Putamen (tissue), 1 donor: ENCODE data around the gene CLDN7.

Experiments
- DNase-seq: peaks from one replicate; pipeline ENCODE4 v3.0.0-alpha.2; 2016; ENCODE audit warnings: low spot score

Gene CLDN7

GRCh38 chr17:7237266-7237760 lies 25.0 kb downstream of the CLDN7 start:
- no peak for DNase-seq

GRCh38 chr17:7236808-7237207 lies 25.5 kb downstream of the CLDN7 start:
- no peak for DNase-seq

- DNase-seq = no peak
Observed at GRCh38 chr17:7235693-7236665, 26.3 kb downstream of the CLDN7 start.

- DNase-seq = peak; percentile 95
Observed at GRCh38 chr17:7234083-7234951, 28.0 kb downstream of the CLDN7 start, which contains the start of gene DVL2. Gene DVL2, minus strand, starts transcription at chr17:7234517. Its CDS starts 255 bp downstream, at chr17:7234262.

GRCh38 chr17:7233701-7234082 lies 28.6 kb downstream of the CLDN7 start:
- no peak for DNase-seq

- DNase-seq = no peak
Observed at GRCh38 chr17:7232114-7232513, 30.2 kb downstream of the CLDN7 start.

- no peak for DNase-seq
Observed at GRCh38 chr17:7229504-7229903, 32.8 kb downstream of the CLDN7 start.

- no peak for DNase-seq
Observed at GRCh38 chr17:7228920-7229319, 33.4 kb downstream of the CLDN7 start.

- no peak for DNase-seq
Observed at GRCh38 chr17:7226721-7227710, 35.3 kb downstream of the CLDN7 start.

GRCh38 chr17:7225711-7226331 lies 36.5 kb downstream of the CLDN7 start:
- DNase-seq = no peak

- no peak for DNase-seq
Observed at GRCh38 chr17:7224661-7225111, 37.6 kb downstream of the CLDN7 start.

GRCh38 chr17:7224110-7224509 lies 38.2 kb downstream of the CLDN7 start:
- no peak for DNase-seq

- no peak for DNase-seq
Observed at GRCh38 chr17:7223375-7223774, 38.9 kb downstream of the CLDN7 start.

GRCh38 chr17:7222972-7223292 lies 39.3 kb downstream of the CLDN7 start:
- no peak for DNase-seq

- DNase-seq = no peak
Observed at GRCh38 chr17:7222093-7222971, 39.9 kb downstream of the CLDN7 start.

- no peak for DNase-seq
Observed at GRCh38 chr17:7221278-7222092, 40.8 kb downstream of the CLDN7 start.

GRCh38 chr17:7220593-7221277 lies 41.5 kb downstream of the CLDN7 start:
- DNase-seq = no peak
